Endodermal cell (in vitro differentiated cells): ENCODE data around the gene CNOT10. TPM values are rescaled to one million over a fixed set of nuclear protein-coding genes. Genes with fewer than 3 reads are reported as not detected.

ENCODE experiments used
- DNase-seq: peaks from one replicate; pipeline ENCODE4 v3.0.0-alpha.2; 2017
- H3K27ac ChIP-seq: 2 replicates; pipeline ENCODE4 v1.5.1; 2013; ENCODE audit warnings: mild to moderate bottlenecking, low read depth, low read length, moderate library complexity
- H3K27me3 ChIP-seq: 2 replicates; pipeline ENCODE4 v1.6.1; 2013; ENCODE audit warnings: mild to moderate bottlenecking, low read length, moderate library complexity; ENCODE audit not compliant: insufficient read depth, control insufficient read depth, poor library complexity, severe bottlenecking
- H3K36me3 ChIP-seq: 2 replicates; pipeline ENCODE4 v1.7.0; 2013; ENCODE audit warnings: mild to moderate bottlenecking, low read length, moderate library complexity; ENCODE audit not compliant: control insufficient read depth, insufficient read depth
- H3K4me1 ChIP-seq: one replicate; pipeline ENCODE4 v1.7.0; 2013; ENCODE audit warnings: low read length; ENCODE audit not compliant: control insufficient read depth, insufficient read depth
- H3K4me3 ChIP-seq: 2 replicates; pipeline ENCODE4 v1.5.1; 2013; ENCODE audit warnings: mild to moderate bottlenecking, low read length, moderate library complexity
- H3K9ac ChIP-seq: 2 replicates; pipeline ENCODE4 v1.6.1; 2013; ENCODE audit warnings: mild to moderate bottlenecking, low read length, moderate library complexity; ENCODE audit not compliant: poor library complexity, severe bottlenecking; ENCODE audit errors: extremely low read depth
- H3K9me3 ChIP-seq: 2 replicates; pipeline ENCODE4 v1.6.1; 2013; ENCODE audit warnings: mild to moderate bottlenecking, low read length, moderate library complexity; ENCODE audit not compliant: control insufficient read depth
- H3K27ac Mint-ChIP-seq: 2 replicates; pipeline ENCODE4 v1.8.0; 2020; ENCODE audit warnings: mixed read lengths
- H3K27me3 Mint-ChIP-seq: 2 replicates; pipeline ENCODE4 v1.8.0; 2021; ENCODE audit warnings: mild to moderate bottlenecking, mixed read lengths; ENCODE audit not compliant: insufficient read depth
- H3K36me3 Mint-ChIP-seq: 2 replicates; pipeline ENCODE4 v1.8.0; 2020; ENCODE audit warnings: low read depth, mixed read lengths
- H3K4me1 Mint-ChIP-seq: 2 replicates; pipeline ENCODE4 v1.8.0; 2020; ENCODE audit warnings: mixed read lengths
- H3K4me3 Mint-ChIP-seq: 2 replicates; pipeline ENCODE4 v1.8.0; 2020; ENCODE audit warnings: mild to moderate bottlenecking, moderate library complexity, mixed read lengths
- H3K9me3 Mint-ChIP-seq: 2 replicates; pipeline ENCODE4 v1.8.0; 2020; ENCODE audit warnings: mild to moderate bottlenecking, mixed read lengths
- CTCF ChIP-seq: fragments of 200-600 bp; sonication (generic); conservative IDR thresholded peaks from 2 replicates; pipeline ENCODE4 v1.5.0; 2021; ENCODE audit warnings: antibody characterized with exemption, mild to moderate bottlenecking
- WGBS, 2 experiments: methylation state at CpG; one replicate each; pipeline versions ENCODE4 v1.1.5 to v1.1.7; 2013; ENCODE audit warnings: missing lambda C conversion rate in 2 of 2, mixed read lengths in 1 of 2; ENCODE audit not compliant: insufficient coverage in 1 of 2, insufficient read length in 1 of 2; 5-methylcytosine and 5-hydroxymethylcytosine counted together
- total RNA-seq, 2 donors: library from RNA; stranded (reverse); fragmentation: NEBNext Ultra II Directional in 1 of 2; extraction: Animal tissue kit (Norgen Biotek cat#: 25700) in 1 of 2; gene quantifications; 2 replicates in 1 of 2; 3 replicates in 1 of 2; pipeline ENCODE4 v1.2.1, GENCODE V29; 2021

Gene CNOT10
- total RNA-seq, 2 donors from 2014 or later: 53.6 to 54.1 TPM

- Histone ChIP-seq H3K4me3 (peak overlapping the region; percentile 91), H3K9ac (peak overlapping the region; percentile 94), H3K36me3 (peaks cover 6% of the 10 kb centered on the region), H3K9me3 (no peaks in the 10 kb centered on the region), H3K27ac (no peak overlapping the region), H3K27me3 (no peaks in the 10 kb centered on the region), H3K4me1 (peaks cover 22% of the 10 kb centered on the region)
- TF ChIP-seq CTCF: no peak
- Mint-ChIP-seq H3K4me1 (peaks cover 36% of the 10 kb centered on the region), H3K9me3 (no peaks in the 10 kb centered on the region), H3K27me3 (no peaks in the 10 kb centered on the region), H3K27ac (peak overlapping the region; percentile 86), H3K36me3 (peaks cover 37% of the 10 kb centered on the region), H3K4me3 (peak overlapping the region; percentile 93)
- 5 to 14% methylated on average over 2 of the region's 2 CpGs for WGBS, 2 experiments
- no peak for DNase-seq
Measured at GRCh38 chr3:32820430-32820829, 135.4 kb downstream of the CNOT10 start.

GRCh38 chr3:32820971-32821685, 136.1 kb downstream of the CNOT10 start:
- peak overlapping the region; percentile 93 for H3K4me3 Mint-ChIP-seq
- Histone ChIP-seq H3K4me3 (peak overlapping the region; percentile 91), H3K4me1 (peaks cover 17% of the 10 kb centered on the region), H3K36me3 (peaks cover 9% of the 10 kb centered on the region), H3K9me3 (no peaks in the 10 kb centered on the region), H3K27ac (no peak overlapping the region), H3K9ac (peak overlapping the region; percentile 94), H3K27me3 (no peaks in the 10 kb centered on the region)
- no peaks in the 10 kb centered on the region for H3K9me3 Mint-ChIP-seq
- H3K4me1 Mint-ChIP-seq: peaks cover 38% of the 10 kb centered on the region
- peaks cover 42% of the 10 kb centered on the region for H3K36me3 Mint-ChIP-seq
- DNase-seq: peak; percentile 49
- no peaks in the 10 kb centered on the region for H3K27me3 Mint-ChIP-seq
- WGBS, 2 experiments: 4 to 9% methylated on average over 9 to 12 of the region's 12 CpGs
- peak overlapping the region; percentile 86 for H3K27ac Mint-ChIP-seq
- TF ChIP-seq CTCF: no peak

GRCh38 chr3:32821686-32822296, 136.8 kb downstream of the CNOT10 start:
- Mint-ChIP-seq H3K27me3 (no peaks in the 10 kb centered on the region), H3K4me1 (peaks cover 38% of the 10 kb centered on the region), H3K9me3 (no peaks in the 10 kb centered on the region), H3K27ac (peak overlapping the region; percentile 91), H3K36me3 (peaks cover 43% of the 10 kb centered on the region), H3K4me3 (peak overlapping the region; percentile 93)
- peak; percentile 45 for TF ChIP-seq CTCF
- no peak overlapping the region for H3K27ac ChIP-seq
- peaks cover 17% of the 10 kb centered on the region for H3K4me1 ChIP-seq
- no peaks in the 10 kb centered on the region for H3K27me3 ChIP-seq
- H3K36me3 ChIP-seq: peaks cover 12% of the 10 kb centered on the region
- no peaks in the 10 kb centered on the region for H3K9me3 ChIP-seq
- H3K4me3 ChIP-seq: peak overlapping the region; percentile 91
- WGBS, 2 experiments: 0 to 4% methylated on average over 5 to 44 of the region's 44 CpGs
- peak; percentile 69 for DNase-seq
- peak overlapping the region; percentile 94 for H3K9ac ChIP-seq
